ENCODE results near the gene ERLEC1. TPM values are rescaled to one million over a fixed set of nuclear protein-coding genes. Genes with fewer than 3 reads are reported as not detected.
A peak's percentile ranks its signal among the peaks of the same experiment; 100 is the strongest.

ERLEC1 gene
- total RNA-seq, 6 experiments from 2014 or later = 18.0 to 40.0 (median 22.1) TPM

- no peak for DNase-seq
- intact Hi-C loops (cut with DNase I) = no loop called here
- ATAC-seq = peak in 3 of 4 donors; percentile 36 to 54 (median 46)
- peak overlapping the region in 1 of 3 donors; percentile 37 for H3K27ac ChIP-seq
- H3K4me3 ChIP-seq = no peak overlapping the region
- no peaks in the 10 kb centered on the region for H3K9me3 ChIP-seq
- 72% methylated on average over 4 of the region's 6 CpGs for WGBS (ENCODE audit: insufficient coverage, low coverage, low lambda C conversion rate, missing lambda C conversion rate)
- peaks cover 0 to 35% (median 0%) of the 10 kb centered on the region in 4 donors for H3K4me1 ChIP-seq
- H3K36me3 ChIP-seq = peaks cover 0 to 22% (median 7%) of the 10 kb centered on the region in 4 donors
- no peaks in the 10 kb centered on the region for H3K27me3 ChIP-seq
- no peak for TF ChIP-seq CTCF (IDR thresholded peaks at IDR 0.05)
- TF ChIP-seq POLR2A (IDR thresholded peaks at IDR 0.05) = no peak
Measured at GRCh38 chr2:53863538-53864227, 76.8 kb downstream of the ERLEC1 start.

GRCh38 chr2:53865264-53865663 lies 78.4 kb downstream of the ERLEC1 start:
- H3K27me3 ChIP-seq = no peaks in the 10 kb centered on the region
- no peak overlapping the region for H3K4me3 ChIP-seq
- intact Hi-C loops (cut with DNase I) = no loop called here
- TF ChIP-seq CTCF (IDR thresholded peaks at IDR 0.05) (no peak), POLR2A (IDR thresholded peaks at IDR 0.05) (no peak)
- ATAC-seq (peak in 1 of 4 donors; percentile 34), DNase-seq (no peak)
- 83% methylated on average over 2 of the region's 2 CpGs for WGBS (ENCODE audit: insufficient coverage, low coverage, low lambda C conversion rate, missing lambda C conversion rate)
- peaks cover 0 to 22% (median 7%) of the 10 kb centered on the region in 4 donors for H3K36me3 ChIP-seq
- H3K4me1 ChIP-seq = peaks cover 0 to 29% (median 0%) of the 10 kb centered on the region in 4 donors
- H3K27ac ChIP-seq = peak overlapping the region in 1 of 3 donors; percentile 24
- no peaks in the 10 kb centered on the region for H3K9me3 ChIP-seq

- WGBS (ENCODE audit: insufficient coverage, low coverage, low lambda C conversion rate, missing lambda C conversion rate) = 90% methylated on average over 5 of the region's 5 CpGs
Measured at GRCh38 chr2:53865962-53866361, 79.1 kb downstream of the ERLEC1 start.

GRCh38 chr2:53867169-53867568 lies 80.3 kb downstream of the ERLEC1 start:
- intact Hi-C loops (cut with DNase I) = no loop called here
- no peak for DNase-seq
- TF ChIP-seq CTCF (IDR thresholded peaks at IDR 0.05) = no peak
- H3K9me3 ChIP-seq = no peaks in the 10 kb centered on the region
- H3K4me1 ChIP-seq = peaks cover 0 to 29% (median 0%) of the 10 kb centered on the region in 4 donors
- no peak overlapping the region for H3K4me3 ChIP-seq
- 90% methylated on average over 3 of the region's 5 CpGs for WGBS (ENCODE audit: insufficient coverage, low coverage, low lambda C conversion rate, missing lambda C conversion rate)
- peaks cover 0 to 28% (median 7%) of the 10 kb centered on the region in 4 donors for H3K36me3 ChIP-seq
- peak; percentile 22 to 59 (median 42) for ATAC-seq
- no peaks in the 10 kb centered on the region for H3K27me3 ChIP-seq
- no peak overlapping the region for H3K27ac ChIP-seq

More at GRCh38 chr2:53865962-53866361, 79.1 kb downstream of the ERLEC1 start:
- Histone ChIP-seq H3K4me3 (no peak overlapping the region), H3K36me3 (peaks cover 0 to 28% (median 7%) of the 10 kb centered on the region in 4 donors), H3K27me3 (no peaks in the 10 kb centered on the region), H3K27ac (peak overlapping the region in 1 of 3 donors; percentile 8), H3K4me1 (peaks cover 0 to 29% (median 0%) of the 10 kb centered on the region in 4 donors), H3K9me3 (no peaks in the 10 kb centered on the region)
- intact Hi-C loops (cut with DNase I) = no loop called here
- no peak for TF ChIP-seq CTCF (IDR thresholded peaks at IDR 0.05)
- TF ChIP-seq POLR2A (IDR thresholded peaks at IDR 0.05) = no peak
- DNase-seq (no peak), ATAC-seq (no peak)

All from right lobe of liver (tissue), 6 donors.